Mesenchymal stem cell (in vitro differentiated cells and primary cell): Measurements from ENCODE around the gene FOXP1.
A peak's percentile ranks its signal among the peaks of the same experiment; 100 is the strongest.

Source experiments
- DNase-seq: peaks from one replicate; pipeline ENCODE4 v3.0.0-alpha.2; 2013
- H2AFZ ChIP-seq: one replicate; pipeline ENCODE4 v1.6.1; 2013; ENCODE audit warnings: low read depth, mild to moderate bottlenecking, control low read depth, inconsistent platforms, low read length, moderate library complexity
- H2AK5ac ChIP-seq: 2 replicates; pipeline ENCODE4 v1.6.1; 2013; ENCODE audit warnings: low read length, moderate library complexity, mild to moderate bottlenecking, inconsistent platforms; ENCODE audit not compliant: severe bottlenecking
- H2BK120ac ChIP-seq: one replicate; pipeline ENCODE4 v1.6.1; 2013; ENCODE audit warnings: low read depth, mild to moderate bottlenecking, inconsistent platforms, low read length, moderate library complexity
- H2BK12ac ChIP-seq, 2 experiments: one replicate each; pipeline ENCODE4 v1.6.1; 2013; ENCODE audit warnings: inconsistent platforms in 2 of 2, low read length in 2 of 2, mild to moderate bottlenecking in 2 of 2, moderate library complexity in 2 of 2, control low read depth in 1 of 2
- H2BK15ac ChIP-seq: one replicate; pipeline ENCODE4 v1.6.1; 2013; ENCODE audit warnings: mild to moderate bottlenecking, low read depth, inconsistent platforms; ENCODE audit not compliant: poor library complexity, severe bottlenecking
- H2BK5ac ChIP-seq: 2 replicates; pipeline ENCODE4 v1.6.1; 2013; ENCODE audit warnings: low read depth, mild to moderate bottlenecking, low read length, control low read depth, inconsistent platforms; ENCODE audit not compliant: poor library complexity, severe bottlenecking
- H3K14ac ChIP-seq, 2 experiments: one replicate each; pipeline ENCODE4 v1.6.1; 2013; ENCODE audit warnings: inconsistent platforms in 2 of 2, low read length in 2 of 2, control low read depth in 1 of 2, mild to moderate bottlenecking in 1 of 2, moderate library complexity in 1 of 2
- H3K18ac ChIP-seq, 2 experiments: one replicate each; pipeline ENCODE4 v1.6.1; 2013; ENCODE audit warnings: inconsistent platforms in 2 of 2, low read length in 2 of 2, control low read depth in 1 of 2, low read depth in 1 of 2, mild to moderate bottlenecking in 1 of 2
- H3K23ac ChIP-seq, 2 experiments: one replicate each; pipeline ENCODE4 v1.6.1; 2013; ENCODE audit warnings: inconsistent platforms in 2 of 2, low read length in 2 of 2, mild to moderate bottlenecking in 2 of 2, moderate library complexity in 2 of 2, control low read depth in 1 of 2
- H3K27ac ChIP-seq: 2 replicates; pipeline ENCODE4 v1.5.1; 2013; ENCODE audit warnings: mild to moderate bottlenecking, moderate library complexity, low read length, control low read depth, inconsistent platforms; ENCODE audit not compliant: poor library complexity, severe bottlenecking
- H3K27me3 ChIP-seq, 2 experiments: 2 replicates each; pipeline versions ENCODE4 v1.6.1 to v1.7.0; 2013; ENCODE audit warnings: low read length in 2 of 2, mild to moderate bottlenecking in 2 of 2, moderate library complexity in 2 of 2, control low read depth in 1 of 2, inconsistent platforms in 1 of 2; ENCODE audit not compliant: control insufficient read depth in 1 of 2, insufficient read depth in 1 of 2
- H3K36me3 ChIP-seq, 2 experiments: 2 replicates each; pipeline versions ENCODE4 v1.6.1 to v1.7.0; 2013; ENCODE audit warnings: low read length in 2 of 2, control low read depth in 1 of 2, inconsistent platforms in 1 of 2, low read depth in 1 of 2, mild to moderate bottlenecking in 1 of 2; ENCODE audit not compliant: insufficient read depth in 2 of 2, control insufficient read depth in 1 of 2
- H3K4ac ChIP-seq, 2 experiments: one replicate each; pipeline ENCODE4 v1.6.1; 2013; ENCODE audit warnings: inconsistent platforms in 2 of 2, low read length in 2 of 2, mild to moderate bottlenecking in 2 of 2, moderate library complexity in 2 of 2, control low read depth in 1 of 2, low read depth in 1 of 2
- H3K4me1 ChIP-seq: 2 replicates; pipeline ENCODE4 v1.6.1; 2013; ENCODE audit warnings: low read depth, low read length, control low read depth; ENCODE audit not compliant: control insufficient read depth, insufficient read depth
- H3K4me2 ChIP-seq: 2 replicates; pipeline ENCODE4 v1.6.1; 2013; ENCODE audit warnings: low read length, mild to moderate bottlenecking, inconsistent platforms; ENCODE audit not compliant: poor library complexity, severe bottlenecking
- H3K4me3 ChIP-seq, 2 experiments: 2 replicates each; pipeline versions ENCODE4 v1.5.1 to v1.7.0; 2013; ENCODE audit warnings: low read length in 2 of 2, mild to moderate bottlenecking in 2 of 2, control low read depth in 1 of 2, low read depth in 1 of 2; ENCODE audit not compliant: insufficient read depth in 1 of 2
- H3K79me1 ChIP-seq: replicated peaks from 2 replicates; pipeline ENCODE4 v1.6.1; 2013; ENCODE audit warnings: mild to moderate bottlenecking, control low read depth, low read length, inconsistent platforms; ENCODE audit not compliant: poor library complexity, severe bottlenecking
- H3K9ac ChIP-seq: 2 replicates; pipeline ENCODE4 v1.7.0; 2013; ENCODE audit warnings: mild to moderate bottlenecking, low read length, moderate library complexity
- H3K9me3 ChIP-seq: 2 replicates; pipeline ENCODE4 v1.7.0; 2013; ENCODE audit warnings: mild to moderate bottlenecking, low read length; ENCODE audit not compliant: control insufficient read depth
- H4K8ac ChIP-seq: one replicate; pipeline ENCODE4 v1.6.1; 2013; ENCODE audit warnings: inconsistent platforms, mild to moderate bottlenecking, low read length, moderate library complexity
- H4K91ac ChIP-seq: one replicate; pipeline ENCODE4 v1.6.1; 2013; ENCODE audit warnings: mild to moderate bottlenecking, low read length, inconsistent platforms
- WGBS: methylation state at CpG from one replicate; pipeline ENCODE4 v1.1.7; 2013; ENCODE audit warnings: mixed read lengths; 5-methylcytosine and 5-hydroxymethylcytosine counted together

FOXP1 gene

GRCh38 chr3:71006810-71007785, 576.4 kb downstream of the FOXP1 start:
- no peak overlapping the region for H2BK5ac ChIP-seq
- no peaks in the 10 kb centered on the region for H3K27me3 ChIP-seq
- H4K91ac ChIP-seq = no peak overlapping the region
- peaks cover 3 to 60% of the 10 kb centered on the region in 2 experiments for H3K36me3 ChIP-seq
- H3K27ac ChIP-seq = peak overlapping the region; percentile 6
- WGBS = 62% methylated on average over 5 of the region's 9 CpGs
- no peak overlapping the region for H2BK15ac ChIP-seq
- H3K9me3 ChIP-seq = no peaks in the 10 kb centered on the region
- peaks cover 17% of the 10 kb centered on the region for H3K79me1 ChIP-seq
- no peak overlapping the region for H3K23ac ChIP-seq
- DNase-seq = no peak
- H3K4me2 ChIP-seq = no peak overlapping the region
- H3K9ac ChIP-seq = peak overlapping the region; percentile 29
- no peak overlapping the region for H4K8ac ChIP-seq
- H3K4me3 ChIP-seq = no peak overlapping the region
- H2AFZ ChIP-seq = no peak overlapping the region
- H3K18ac ChIP-seq = peak overlapping the region in 1 of 2 experiments; percentile 24
- peak overlapping the region in 1 of 2 experiments; percentile 44 for H3K14ac ChIP-seq
- H2BK120ac ChIP-seq = no peak overlapping the region
- H2AK5ac ChIP-seq = no peak overlapping the region
- H2BK12ac ChIP-seq = no peak overlapping the region
- no peak overlapping the region for H3K4ac ChIP-seq
- peaks cover 2% of the 10 kb centered on the region for H3K4me1 ChIP-seq

DNA sequence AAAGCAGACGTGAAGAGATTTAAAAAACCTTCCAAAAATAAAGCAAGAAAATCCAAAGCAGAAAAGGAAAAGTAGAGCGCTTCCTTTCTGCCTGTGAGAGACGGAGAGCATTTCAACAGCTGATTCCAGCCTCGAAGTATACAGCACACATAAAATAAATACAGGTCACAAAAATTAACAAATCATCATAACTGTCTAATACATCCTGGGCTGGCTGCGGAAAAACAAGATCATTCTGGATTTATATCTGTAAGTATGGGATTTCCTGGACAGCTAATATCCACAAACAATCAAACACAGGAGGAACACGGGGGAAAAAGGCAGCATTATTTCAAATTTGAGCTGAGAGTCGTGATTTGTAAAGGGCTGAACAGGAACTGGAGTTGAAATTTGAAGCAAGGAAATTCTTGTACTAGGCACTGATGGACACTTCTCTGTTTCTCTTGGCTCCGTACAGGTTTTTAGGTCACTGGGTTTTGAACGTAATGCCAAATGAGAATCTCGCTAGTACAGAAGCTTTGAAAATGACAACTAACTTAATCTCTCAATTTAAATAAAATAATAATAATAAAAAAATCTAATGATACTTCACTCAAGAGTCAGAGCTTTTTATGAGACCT, 577.7 kb downstream of the FOXP1 start:
- WGBS = 73% methylated on average over 8 of the region's 10 CpGs
- H2AFZ ChIP-seq = no peak overlapping the region
- no peak overlapping the region for H2BK15ac ChIP-seq
- H3K4me2 ChIP-seq = no peak overlapping the region
- H2BK5ac ChIP-seq = no peak overlapping the region
- H3K79me1 ChIP-seq = peaks cover 20% of the 10 kb centered on the region
- H2AK5ac ChIP-seq = no peak overlapping the region
- no peaks in the 10 kb centered on the region for H3K4me1 ChIP-seq
- no peak overlapping the region for H2BK120ac ChIP-seq
- H4K8ac ChIP-seq = no peak overlapping the region
- H3K18ac ChIP-seq = no peak overlapping the region
- H3K27me3 ChIP-seq = no peaks in the 10 kb centered on the region
- no peak overlapping the region for H3K23ac ChIP-seq
- H2BK12ac ChIP-seq = no peak overlapping the region
- no peak overlapping the region for H3K4ac ChIP-seq
- no peak overlapping the region for H3K4me3 ChIP-seq
- peak overlapping the region; percentile 44 for H3K9ac ChIP-seq
- H3K36me3 ChIP-seq = peaks cover 3 to 62% of the 10 kb centered on the region in 2 experiments
- H3K14ac ChIP-seq = no peak overlapping the region
- H4K91ac ChIP-seq = no peak overlapping the region
- no peak overlapping the region for H3K27ac ChIP-seq
- no peak for DNase-seq
- no peaks in the 10 kb centered on the region for H3K9me3 ChIP-seq

- no peak overlapping the region for H4K91ac ChIP-seq
- H3K23ac ChIP-seq = no peak overlapping the region
- no peaks in the 10 kb centered on the region for H3K27me3 ChIP-seq
- no peak overlapping the region for H2BK15ac ChIP-seq
- no peak overlapping the region for H3K18ac ChIP-seq
- H4K8ac ChIP-seq = no peak overlapping the region
- no peak overlapping the region for H3K4me3 ChIP-seq
- H2BK120ac ChIP-seq = no peak overlapping the region
- peaks cover 0 to 58% of the 10 kb centered on the region in 2 experiments for H3K36me3 ChIP-seq
- H2BK12ac ChIP-seq = no peak overlapping the region
- H3K4me1 ChIP-seq = peaks cover 2% of the 10 kb centered on the region
- DNase-seq = no peak
- no peak overlapping the region for H3K27ac ChIP-seq
- H3K14ac ChIP-seq = no peak overlapping the region
- no peak overlapping the region for H3K4me2 ChIP-seq
- 100% methylated on average over 2 of the region's 6 CpGs for WGBS
- H3K9me3 ChIP-seq = no peaks in the 10 kb centered on the region
- no peak overlapping the region for H2BK5ac ChIP-seq
- H2AK5ac ChIP-seq = no peak overlapping the region
- H3K9ac ChIP-seq = no peak overlapping the region
- no peak overlapping the region for H2AFZ ChIP-seq
- H3K4ac ChIP-seq = no peak overlapping the region
- peaks cover 11% of the 10 kb centered on the region for H3K79me1 ChIP-seq
Observed at GRCh38 chr3:71003511-71003910, 580.0 kb downstream of the FOXP1 start.

DNA sequence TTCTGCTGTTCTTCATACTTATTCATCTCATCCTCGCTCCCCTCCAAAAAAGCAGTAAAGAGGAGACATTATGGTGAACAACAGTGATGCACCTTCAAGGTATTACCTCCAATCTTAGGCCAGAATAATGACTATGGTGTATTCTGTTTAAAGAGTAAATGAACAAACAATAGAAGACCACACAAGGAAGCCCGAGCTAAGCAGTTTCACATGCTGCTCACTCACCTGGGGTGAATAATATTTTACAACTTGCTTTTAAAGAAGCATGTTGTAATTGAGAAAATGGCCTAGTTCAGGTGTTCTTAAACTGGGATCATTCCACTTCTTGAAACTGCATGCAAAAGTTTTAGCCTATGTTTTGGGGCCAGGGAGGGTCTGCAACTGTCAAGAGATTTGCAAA, 581.2 kb downstream of the FOXP1 start:
- no peak overlapping the region for H2AFZ ChIP-seq
- no peaks in the 10 kb centered on the region for H3K9me3 ChIP-seq
- no peak overlapping the region for H4K91ac ChIP-seq
- H2BK15ac ChIP-seq = no peak overlapping the region
- no peak overlapping the region for H3K14ac ChIP-seq
- no peak overlapping the region for H3K4ac ChIP-seq
- peaks cover 2% of the 10 kb centered on the region for H3K4me1 ChIP-seq
- H3K23ac ChIP-seq = no peak overlapping the region
- no peak for DNase-seq
- H3K79me1 ChIP-seq = peaks cover 15% of the 10 kb centered on the region
- H3K36me3 ChIP-seq = peaks cover 0 to 59% of the 10 kb centered on the region in 2 experiments
- no peaks in the 10 kb centered on the region for H3K27me3 ChIP-seq
- 100% methylated on average over 1 of the region's 2 CpGs for WGBS
- H2BK5ac ChIP-seq = no peak overlapping the region
- H2BK12ac ChIP-seq = no peak overlapping the region
- H2BK120ac ChIP-seq = no peak overlapping the region
- no peak overlapping the region for H3K27ac ChIP-seq
- H4K8ac ChIP-seq = no peak overlapping the region
- no peak overlapping the region for H2AK5ac ChIP-seq
- H3K18ac ChIP-seq = no peak overlapping the region
- no peak overlapping the region for H3K4me3 ChIP-seq
- no peak overlapping the region for H3K9ac ChIP-seq
- no peak overlapping the region for H3K4me2 ChIP-seq
